OCI-LY1 (cell line): ENCODE measurements around the gene SCN8A.
A peak's percentile ranks its signal among the peaks of the same experiment; 100 is the strongest.

Experiments
- H2AFZ ChIP-seq: fragments of 200-600 bp; sonication (generic), shearing (Covaris generic); 2 replicates; pipeline ENCODE4 v1.6.0; 2014; ENCODE audit warnings: antibody characterized with exemption, mild to moderate bottlenecking, low read length
- H3F3A ChIP-seq: fragments of 200-600 bp; sonication (generic), shearing (Covaris generic); 2 replicates; pipeline ENCODE4 v1.6.0; 2014; ENCODE audit warnings: mild to moderate bottlenecking, antibody characterized with exemption, low read length, moderate library complexity; ENCODE audit not compliant: insufficient read depth
- H3K27ac ChIP-seq: fragments of 200-600 bp; sonication (generic); 2 replicates; pipeline ENCODE4 v1.5.1; 2014; ENCODE audit warnings: low read length, mixed run types, mild to moderate bottlenecking, low read depth; ENCODE audit not compliant: poor library complexity, severe bottlenecking
- H3K27me3 ChIP-seq: fragments of 200-600 bp; sonication (generic); 2 replicates; pipeline ENCODE4 v1.6.0; 2014; ENCODE audit warnings: antibody characterized with exemption, mild to moderate bottlenecking, low read length, moderate library complexity; ENCODE audit not compliant: insufficient read depth
- H3K36me3 ChIP-seq: fragments of 200-600 bp; sonication (generic); 2 replicates; pipeline ENCODE4 v1.6.1; 2014; ENCODE audit warnings: mild to moderate bottlenecking, antibody characterized with exemption, low read length, moderate library complexity, mixed read lengths; ENCODE audit not compliant: insufficient read depth
- H3K4me1 ChIP-seq: fragments of 200-600 bp; sonication (generic); 2 replicates; pipeline ENCODE4 v1.5.1; 2014; ENCODE audit warnings: mild to moderate bottlenecking, low read length, moderate library complexity; ENCODE audit not compliant: insufficient read depth, severe bottlenecking
- H3K4me2 ChIP-seq: fragments of 200-600 bp; sonication (generic), shearing (Covaris generic); 2 replicates; pipeline ENCODE4 v1.6.1; 2014; ENCODE audit warnings: low read length
- H3K4me3 ChIP-seq: fragments of 200-600 bp; sonication (generic); 2 replicates; pipeline ENCODE4 v1.5.1; 2014; ENCODE audit warnings: low read length, low read depth, mild to moderate bottlenecking, mixed read lengths; ENCODE audit not compliant: poor library complexity, severe bottlenecking
- H3K79me2 ChIP-seq: fragments of 200-600 bp; shearing (Covaris generic); 2 replicates; pipeline ENCODE4 v1.6.1; 2016; ENCODE audit warnings: mixed run types, low read length, mixed read lengths; ENCODE audit not compliant: insufficient read depth
- H3K9ac ChIP-seq: fragments of 200-600 bp; sonication (generic), shearing (Covaris generic); 2 replicates; pipeline ENCODE4 v1.6.1; 2014; ENCODE audit warnings: mild to moderate bottlenecking, low read length, mixed read lengths
- H3K9me2 ChIP-seq: fragments of 200-600 bp; sonication (generic), shearing (Covaris generic); 2 replicates; pipeline ENCODE4 v1.6.1; 2014; ENCODE audit warnings: low read depth, mild to moderate bottlenecking, low read length, mixed read lengths
- H3K9me3 ChIP-seq: fragments of 200-600 bp; shearing (Covaris generic); 2 replicates; pipeline ENCODE4 v1.6.1; 2014; ENCODE audit warnings: low read length, mixed read lengths
- H4K20me1 ChIP-seq: fragments of 200-600 bp; sonication (generic), shearing (Covaris generic); 2 replicates; pipeline ENCODE4 v1.6.0; 2016; ENCODE audit warnings: mild to moderate bottlenecking, low read length; ENCODE audit not compliant: insufficient read depth
- EZH2 ChIP-seq: fragments of 200-600 bp; sonication (generic), shearing (Covaris generic); IDR thresholded peaks from 2 replicates; pipeline ENCODE4 v1.8.0; 2017; ENCODE audit warnings: borderline replicate concordance, mixed run types, mild to moderate bottlenecking, antibody characterized with exemption, low read length, moderate library complexity, mixed read lengths
- TF ChIP-seq, protein P1 (sequence below): fragments of 200-600 bp; sonication (generic), shearing (Covaris generic); IDR thresholded peaks from 2 replicates; pipeline ENCODE4 v1.5.1; 2017; ENCODE audit warnings: mild to moderate bottlenecking, antibody characterized with exemption, low read length, moderate library complexity, mixed read lengths

Gene SCN8A

GRCh38 chr12:51677284-51677968 is 86.4 kb downstream of the SCN8A start:
- Histone ChIP-seq H3K4me1 (no peaks in the 10 kb centered on the region), H3K4me2 (no peak overlapping the region), H3K27me3 (no peaks in the 10 kb centered on the region), H3K9me3 (no peaks in the 10 kb centered on the region), H4K20me1 (no peaks in the 10 kb centered on the region), H2AFZ (no peak overlapping the region), H3K79me2 (no peaks in the 10 kb centered on the region), H3K36me3 (no peaks in the 10 kb centered on the region), H3K9ac (no peak overlapping the region), H3K27ac (no peak overlapping the region), H3F3A (no peaks in the 10 kb centered on the region), H3K4me3 (no peak overlapping the region), H3K9me2 (no peaks in the 10 kb centered on the region)
- no peak for TF ChIP-seq EZH2
- TF ChIP-seq, protein P1, sequence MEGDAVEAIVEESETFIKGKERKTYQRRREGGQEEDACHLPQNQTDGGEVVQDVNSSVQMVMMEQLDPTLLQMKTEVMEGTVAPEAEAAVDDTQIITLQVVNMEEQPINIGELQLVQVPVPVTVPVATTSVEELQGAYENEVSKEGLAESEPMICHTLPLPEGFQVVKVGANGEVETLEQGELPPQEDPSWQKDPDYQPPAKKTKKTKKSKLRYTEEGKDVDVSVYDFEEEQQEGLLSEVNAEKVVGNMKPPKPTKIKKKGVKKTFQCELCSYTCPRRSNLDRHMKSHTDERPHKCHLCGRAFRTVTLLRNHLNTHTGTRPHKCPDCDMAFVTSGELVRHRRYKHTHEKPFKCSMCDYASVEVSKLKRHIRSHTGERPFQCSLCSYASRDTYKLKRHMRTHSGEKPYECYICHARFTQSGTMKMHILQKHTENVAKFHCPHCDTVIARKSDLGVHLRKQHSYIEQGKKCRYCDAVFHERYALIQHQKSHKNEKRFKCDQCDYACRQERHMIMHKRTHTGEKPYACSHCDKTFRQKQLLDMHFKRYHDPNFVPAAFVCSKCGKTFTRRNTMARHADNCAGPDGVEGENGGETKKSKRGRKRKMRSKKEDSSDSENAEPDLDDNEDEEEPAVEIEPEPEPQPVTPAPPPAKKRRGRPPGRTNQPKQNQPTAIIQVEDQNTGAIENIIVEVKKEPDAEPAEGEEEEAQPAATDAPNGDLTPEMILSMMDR: no peak

GRCh38 chr12:51678086-51678724 is 87.2 kb downstream of the SCN8A start:
- no peaks in the 10 kb centered on the region for H3K9me3 ChIP-seq
- H3K27ac ChIP-seq: no peak overlapping the region
- H3K4me3 ChIP-seq: no peak overlapping the region
- H3K4me1 ChIP-seq: no peaks in the 10 kb centered on the region
- no peaks in the 10 kb centered on the region for H4K20me1 ChIP-seq
- H3K9ac ChIP-seq: no peak overlapping the region
- no peak overlapping the region for H2AFZ ChIP-seq
- no peaks in the 10 kb centered on the region for H3K79me2 ChIP-seq
- TF ChIP-seq, protein P1: peak; percentile 66
- no peak for TF ChIP-seq EZH2
- H3K27me3 ChIP-seq: no peaks in the 10 kb centered on the region
- H3K4me2 ChIP-seq: no peak overlapping the region
- no peaks in the 10 kb centered on the region for H3K36me3 ChIP-seq
- H3F3A ChIP-seq: no peaks in the 10 kb centered on the region
- H3K9me2 ChIP-seq: no peaks in the 10 kb centered on the region

- H3K79me2 ChIP-seq: no peaks in the 10 kb centered on the region
- H3K27ac ChIP-seq: no peak overlapping the region
- no peaks in the 10 kb centered on the region for H3F3A ChIP-seq
- H3K9ac ChIP-seq: no peak overlapping the region
- H3K9me3 ChIP-seq: no peaks in the 10 kb centered on the region
- TF ChIP-seq, protein P1: no peak
- no peak for TF ChIP-seq EZH2
- no peaks in the 10 kb centered on the region for H3K4me1 ChIP-seq
- H3K27me3 ChIP-seq: 0 out of 2 replicates have a peak, but pooled peaks cover 3% of the 10 kb centered on the region
- no peak overlapping the region for H3K4me3 ChIP-seq
- no peak overlapping the region for H3K4me2 ChIP-seq
- H3K36me3 ChIP-seq: no peaks in the 10 kb centered on the region
- H3K9me2 ChIP-seq: no peaks in the 10 kb centered on the region
- no peaks in the 10 kb centered on the region for H4K20me1 ChIP-seq
- no peak overlapping the region for H2AFZ ChIP-seq
These were observed 91.9 kb downstream of the SCN8A start for GRCh38 chr12:51682981-51683380.
